Vagina (tissue), 2 donors: ENCODE results near the gene FOXN3.

Experiments
- CTCF ChIP-seq, 3 experiments: fragments of 450-650 bp in 2 of 3; fragments of 200-600 bp in 1 of 3; sonication (generic) in 1 of 3; IDR thresholded peaks; one replicate each; pipeline ENCODE4 v1.5.1; 2017 to 2019; ENCODE audit warnings: antibody characterized with exemption in 3 of 3, mild to moderate bottlenecking in 2 of 3, moderate library complexity in 2 of 3
- POLR2A ChIP-seq, 2 donors: fragments of 450-650 bp; IDR thresholded peaks; one replicate each; pipeline ENCODE4 v1.6.1; 2017; ENCODE audit warnings: antibody characterized with exemption in 2 of 2, mild to moderate bottlenecking in 2 of 2, moderate library complexity in 2 of 2
- POLR2AphosphoS5 ChIP-seq, 2 donors: sonication (generic); formaldehyde crosslinking; IDR thresholded peaks; one replicate each; pipeline ENCODE4 v1.9.0; 2017; ENCODE audit warnings: antibody characterized with exemption in 2 of 2, mild to moderate bottlenecking in 2 of 2, low read depth in 1 of 2; ENCODE audit not compliant: insufficient read depth in 1 of 2

- TF ChIP-seq POLR2A (IDR thresholded peaks at IDR 0.05) = no peak
- no peak for TF ChIP-seq POLR2AphosphoS5 (IDR thresholded peaks at IDR 0.05; ENCODE audit: insufficient read depth in 1 of 2, low read depth in 1 of 2)
- no peak for TF ChIP-seq CTCF (IDR thresholded peaks at IDR 0.05)
These were observed 207.5 kb downstream of the FOXN3 start for GRCh38 chr14:89209558-89209957.
